ENCODE results near the gene RGS9. TPM values are rescaled to one million over a fixed set of nuclear protein-coding genes. Genes with fewer than 3 reads are reported as not detected.
"Not testable (repeated sequence)": the region's sequence is repeated elsewhere in the genome, so short reads cannot be mapped to it uniquely, and the experiment has no call there.

Gene RGS9
- total RNA-seq = 3.1 TPM

- Histone ChIP-seq H3K27me3 (ENCODE audit: control insufficient read depth in 3 of 3, insufficient read depth in 3 of 3, low read length in 3 of 3) (peaks cover 11 to 22% (median 12%) of the 10 kb centered on the region in 3 donors), H3K9me3 (ENCODE audit: control insufficient read depth in 3 of 3, low read length in 3 of 3) (no peaks in the 10 kb centered on the region), H3K36me3 (ENCODE audit: control insufficient read depth in 3 of 3, insufficient read depth in 3 of 3, low read length in 3 of 3) (no peaks in the 10 kb centered on the region), H3K4me1 (ENCODE audit: control insufficient read depth in 3 of 3, insufficient read depth in 3 of 3, low read length in 3 of 3) (peaks cover 7 to 12% (median 9%) of the 10 kb centered on the region in 3 donors), H3K9ac (ENCODE audit: low read depth in 1 of 3, low read length in 3 of 3) (peak within 1 kb of the TSS in 2 of 3 donors; percentile 60 to 71), H3K27ac (ENCODE audit: low read depth, low read length) (no peak within 1 kb of the TSS), H3K4me3 (ENCODE audit: low read length in 3 of 3) (peak within 1 kb of the TSS; percentile 45 to 75 (median 64))
Observed at GRCh38 chr17:65137021-65137939, at the start of gene RGS9. TSS of gene RGS9 (plus strand) at chr17:65137370. CDS start at chr17:65137541, 171 bp downstream.

- Histone ChIP-seq H3K36me3 (ENCODE audit: control insufficient read depth in 3 of 3, insufficient read depth in 3 of 3, low read length in 3 of 3) (no peaks in the 10 kb centered on the region), H3K27me3 (ENCODE audit: control insufficient read depth in 3 of 3, insufficient read depth in 3 of 3, low read length in 3 of 3) (no peaks in the 10 kb centered on the region), H3K9ac (ENCODE audit: low read depth in 1 of 3, low read length in 3 of 3) (no peak overlapping the region), H3K4me1 (ENCODE audit: control insufficient read depth in 3 of 3, insufficient read depth in 3 of 3, low read length in 3 of 3) (no peaks in the 10 kb centered on the region), H3K9me3 (ENCODE audit: control insufficient read depth in 3 of 3, low read length in 3 of 3) (no peaks in the 10 kb centered on the region), H3K4me3 (ENCODE audit: low read length in 3 of 3) (no peak overlapping the region), H3K27ac (ENCODE audit: low read depth, low read length) (no peak overlapping the region)
Observed at GRCh38 chr17:65088621-65089360, 48.4 kb upstream of the RGS9 start.

- Histone ChIP-seq H3K4me1 (ENCODE audit: control insufficient read depth in 3 of 3, insufficient read depth in 3 of 3, low read length in 3 of 3) (no peaks in the 10 kb centered on the region), H3K27me3 (ENCODE audit: control insufficient read depth in 3 of 3, insufficient read depth in 3 of 3, low read length in 3 of 3) (no peaks in the 10 kb centered on the region), H3K4me3 (ENCODE audit: low read length in 3 of 3) (no peak overlapping the region), H3K9ac (ENCODE audit: low read depth in 1 of 3, low read length in 3 of 3) (no peak overlapping the region), H3K36me3 (ENCODE audit: control insufficient read depth in 3 of 3, insufficient read depth in 3 of 3, low read length in 3 of 3) (no peaks in the 10 kb centered on the region), H3K27ac (ENCODE audit: low read depth, low read length) (no peak overlapping the region), H3K9me3 (ENCODE audit: control insufficient read depth in 3 of 3, low read length in 3 of 3) (no peaks in the 10 kb centered on the region)
Observed at GRCh38 chr17:65092262-65092661, 44.9 kb upstream of the RGS9 start.

- H3K4me1 ChIP-seq (ENCODE audit: control insufficient read depth in 3 of 3, insufficient read depth in 3 of 3, low read length in 3 of 3); H3K27ac ChIP-seq (ENCODE audit: low read depth, low read length); H3K27me3 ChIP-seq (ENCODE audit: control insufficient read depth in 3 of 3, insufficient read depth in 3 of 3, low read length in 3 of 3); H3K9ac ChIP-seq (ENCODE audit: low read depth in 1 of 3, low read length in 3 of 3); H3K36me3 ChIP-seq (ENCODE audit: control insufficient read depth in 3 of 3, insufficient read depth in 3 of 3, low read length in 3 of 3); H3K9me3 ChIP-seq (ENCODE audit: control insufficient read depth in 3 of 3, low read length in 3 of 3); H3K4me3 ChIP-seq (ENCODE audit: low read length in 3 of 3): not testable (repeated sequence)
Observed at GRCh38 chr17:65092721-65093356, 44.3 kb upstream of the RGS9 start.

- Histone ChIP-seq H3K9me3 (ENCODE audit: control insufficient read depth in 3 of 3, low read length in 3 of 3) (no peaks in the 10 kb centered on the region), H3K4me3 (ENCODE audit: low read length in 3 of 3) (no peak overlapping the region), H3K9ac (ENCODE audit: low read depth in 1 of 3, low read length in 3 of 3) (no peak overlapping the region), H3K36me3 (ENCODE audit: control insufficient read depth in 3 of 3, insufficient read depth in 3 of 3, low read length in 3 of 3) (no peaks in the 10 kb centered on the region), H3K27me3 (ENCODE audit: control insufficient read depth in 3 of 3, insufficient read depth in 3 of 3, low read length in 3 of 3) (no peaks in the 10 kb centered on the region), H3K4me1 (ENCODE audit: control insufficient read depth in 3 of 3, insufficient read depth in 3 of 3, low read length in 3 of 3) (no peaks in the 10 kb centered on the region), H3K27ac (ENCODE audit: low read depth, low read length) (no peak overlapping the region)
Observed at GRCh38 chr17:65093930-65094329, 43.2 kb upstream of the RGS9 start.

GRCh38 chr17:65095465-65095864, 41.7 kb upstream of the RGS9 start:
- Histone ChIP-seq H3K27ac (ENCODE audit: low read depth, low read length) (no peak overlapping the region), H3K9me3 (ENCODE audit: control insufficient read depth in 3 of 3, low read length in 3 of 3) (no peaks in the 10 kb centered on the region), H3K36me3 (ENCODE audit: control insufficient read depth in 3 of 3, insufficient read depth in 3 of 3, low read length in 3 of 3) (no peaks in the 10 kb centered on the region), H3K9ac (ENCODE audit: low read depth in 1 of 3, low read length in 3 of 3) (no peak overlapping the region), H3K4me1 (ENCODE audit: control insufficient read depth in 3 of 3, insufficient read depth in 3 of 3, low read length in 3 of 3) (peaks cover 5 to 6% (median 5%) of the 10 kb centered on the region in 3 donors), H3K4me3 (ENCODE audit: low read length in 3 of 3) (no peak overlapping the region), H3K27me3 (ENCODE audit: control insufficient read depth in 3 of 3, insufficient read depth in 3 of 3, low read length in 3 of 3) (no peaks in the 10 kb centered on the region)

GRCh38 chr17:65096382-65096781, 40.8 kb upstream of the RGS9 start:
- not testable (repeated sequence) for H3K27me3 ChIP-seq (ENCODE audit: control insufficient read depth in 3 of 3, insufficient read depth in 3 of 3, low read length in 3 of 3); H3K36me3 ChIP-seq (ENCODE audit: control insufficient read depth in 3 of 3, insufficient read depth in 3 of 3, low read length in 3 of 3); H3K9me3 ChIP-seq (ENCODE audit: control insufficient read depth in 3 of 3, low read length in 3 of 3); H3K9ac ChIP-seq (ENCODE audit: low read depth in 1 of 3, low read length in 3 of 3); H3K27ac ChIP-seq (ENCODE audit: low read depth, low read length); H3K4me3 ChIP-seq (ENCODE audit: low read length in 3 of 3)
- H3K4me1 ChIP-seq (ENCODE audit: control insufficient read depth in 3 of 3, insufficient read depth in 3 of 3, low read length in 3 of 3) = peaks cover 11 to 13% (median 12%) of the 10 kb centered on the region in 3 donors

- Histone ChIP-seq H3K9me3 (ENCODE audit: control insufficient read depth in 3 of 3, low read length in 3 of 3) (no peaks in the 10 kb centered on the region), H3K27ac (ENCODE audit: low read depth, low read length) (no peak overlapping the region)
Observed at GRCh38 chr17:65097110-65097509, 40.1 kb upstream of the RGS9 start.

GRCh38 chr17:65099475-65099874, 37.7 kb upstream of the RGS9 start:
- Histone ChIP-seq H3K36me3 (ENCODE audit: control insufficient read depth in 3 of 3, insufficient read depth in 3 of 3, low read length in 3 of 3) (no peaks in the 10 kb centered on the region), H3K4me3 (ENCODE audit: low read length in 3 of 3) (no peak overlapping the region), H3K9ac (ENCODE audit: low read depth in 1 of 3, low read length in 3 of 3) (no peak overlapping the region), H3K9me3 (ENCODE audit: control insufficient read depth in 3 of 3, low read length in 3 of 3) (no peaks in the 10 kb centered on the region), H3K4me1 (ENCODE audit: control insufficient read depth in 3 of 3, insufficient read depth in 3 of 3, low read length in 3 of 3) (peaks cover 11 to 15% (median 13%) of the 10 kb centered on the region in 3 donors), H3K27me3 (ENCODE audit: control insufficient read depth in 3 of 3, insufficient read depth in 3 of 3, low read length in 3 of 3) (no peaks in the 10 kb centered on the region), H3K27ac (ENCODE audit: low read depth, low read length) (no peak overlapping the region)

More at GRCh38 chr17:65097110-65097509, 40.1 kb upstream of the RGS9 start:
- Histone ChIP-seq H3K27me3 (ENCODE audit: control insufficient read depth in 3 of 3, insufficient read depth in 3 of 3, low read length in 3 of 3) (no peaks in the 10 kb centered on the region), H3K4me1 (ENCODE audit: control insufficient read depth in 3 of 3, insufficient read depth in 3 of 3, low read length in 3 of 3) (peaks cover 11 to 15% (median 13%) of the 10 kb centered on the region in 3 donors), H3K36me3 (ENCODE audit: control insufficient read depth in 3 of 3, insufficient read depth in 3 of 3, low read length in 3 of 3) (no peaks in the 10 kb centered on the region), H3K9ac (ENCODE audit: low read depth in 1 of 3, low read length in 3 of 3) (no peak overlapping the region), H3K4me3 (ENCODE audit: low read length in 3 of 3) (no peak overlapping the region)

Data from skeletal muscle tissue (tissue), 4 donors.